Nephron progenitor cell (in vitro differentiated cells): ENCODE data around the gene FOXF2.
A peak's percentile ranks its signal among the peaks of the same experiment; 100 is the strongest.
"Not testable (repeated sequence)": the region's sequence is repeated elsewhere in the genome, so short reads cannot be mapped to it uniquely, and the experiment has no call there.

Experiments
- DNase-seq: peaks from one replicate; pipeline ENCODE4 v3.0.0; 2021
- H3K27ac Mint-ChIP-seq: 2 replicates; pipeline ENCODE4 v1.8.0; 2021; ENCODE audit warnings: mild to moderate bottlenecking, moderate library complexity, mixed read lengths
- H3K27me3 Mint-ChIP-seq: 2 replicates; pipeline ENCODE4 v1.8.0; 2021; ENCODE audit warnings: mild to moderate bottlenecking, low read depth, mixed read lengths; ENCODE audit not compliant: poor library complexity
- H3K36me3 Mint-ChIP-seq: 2 replicates; pipeline ENCODE4 v1.8.0; 2021; ENCODE audit warnings: low read depth, mixed read lengths
- H3K4me1 Mint-ChIP-seq: 2 replicates; pipeline ENCODE4 v1.8.0; 2021; ENCODE audit warnings: mixed read lengths
- H3K4me3 Mint-ChIP-seq: 2 replicates; pipeline ENCODE4 v1.8.0; 2021; ENCODE audit warnings: mild to moderate bottlenecking, moderate library complexity, mixed read lengths
- H3K9me3 Mint-ChIP-seq: 2 replicates; pipeline ENCODE4 v1.8.0; 2021; ENCODE audit warnings: mild to moderate bottlenecking, moderate library complexity, mixed read lengths
- CTCF ChIP-seq: fragments of 200-600 bp; sonication (generic); IDR thresholded peaks from 2 replicates; pipeline ENCODE4 v1.5.0; 2021; ENCODE audit warnings: antibody characterized with exemption

FOXF2 gene

DNA sequence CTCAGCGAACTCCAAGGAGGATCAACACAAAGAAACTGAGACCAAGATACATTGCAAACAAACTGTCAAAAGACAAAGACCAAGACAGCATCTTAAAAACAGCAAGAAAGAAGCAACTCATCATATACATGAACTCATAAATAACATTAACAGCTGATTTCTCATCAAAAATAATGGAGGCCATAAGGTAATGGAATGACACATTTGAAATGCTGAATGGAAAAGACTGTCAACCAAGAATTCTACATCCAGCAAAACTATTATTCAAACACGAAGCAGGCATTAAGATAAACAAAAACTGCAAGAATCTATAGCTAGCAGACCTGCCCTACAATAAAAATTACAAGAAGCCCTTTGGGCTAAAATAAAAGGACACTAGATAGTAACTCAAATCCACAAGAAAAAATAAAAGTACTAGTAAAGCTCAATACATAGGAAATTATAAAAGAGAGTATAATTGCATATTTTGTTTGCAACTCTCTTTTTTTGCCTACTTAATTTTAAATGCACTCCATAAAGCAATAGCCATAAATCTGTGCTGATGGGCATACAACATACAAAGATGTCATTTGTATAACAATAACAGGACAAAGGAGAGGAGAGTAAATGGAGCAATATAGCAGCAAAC lies 37.9 kb upstream of the FOXF2 start:
- Mint-ChIP-seq H3K27ac (no peak overlapping the region), H3K36me3 (peaks cover 10% of the 10 kb centered on the region), H3K9me3 (peaks cover 41% of the 10 kb centered on the region), H3K27me3 (peaks cover 29% of the 10 kb centered on the region), H3K4me3 (no peak overlapping the region), H3K4me1 (no peaks in the 10 kb centered on the region)
- no peak for TF ChIP-seq CTCF
- no peak for DNase-seq

DNA sequence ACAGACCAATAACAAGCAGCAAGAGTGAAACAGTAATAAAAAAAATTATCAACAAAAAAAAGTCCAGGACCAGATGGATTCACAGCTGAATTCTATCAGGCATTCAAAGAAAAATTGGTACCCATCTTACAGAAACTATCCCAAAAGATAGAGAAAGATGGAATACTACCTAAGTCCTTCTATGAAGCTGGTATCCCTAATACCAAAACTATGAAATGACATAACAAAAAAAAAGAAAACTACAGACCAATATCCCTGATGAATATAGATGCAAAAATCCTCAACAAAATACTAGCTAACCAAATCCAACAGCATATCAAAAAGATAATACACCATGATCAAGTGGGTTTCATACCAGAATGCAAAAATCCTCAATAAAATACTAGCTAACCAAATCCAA lies 34.3 kb upstream of the FOXF2 start:
- Mint-ChIP-seq H3K27me3 (peaks cover 22% of the 10 kb centered on the region), H3K36me3 (peaks cover 10% of the 10 kb centered on the region), H3K9me3 (peaks cover 38% of the 10 kb centered on the region)
- H3K4me1 Mint-ChIP-seq, H3K4me3 Mint-ChIP-seq, DNase-seq, H3K27ac Mint-ChIP-seq: not testable (repeated sequence)

GRCh38 chr6:1361717-1362116 lies 27.7 kb upstream of the FOXF2 start:
- H3K4me3 Mint-ChIP-seq = not testable (repeated sequence)
- H3K27me3 Mint-ChIP-seq = peaks cover 27% of the 10 kb centered on the region

DNA sequence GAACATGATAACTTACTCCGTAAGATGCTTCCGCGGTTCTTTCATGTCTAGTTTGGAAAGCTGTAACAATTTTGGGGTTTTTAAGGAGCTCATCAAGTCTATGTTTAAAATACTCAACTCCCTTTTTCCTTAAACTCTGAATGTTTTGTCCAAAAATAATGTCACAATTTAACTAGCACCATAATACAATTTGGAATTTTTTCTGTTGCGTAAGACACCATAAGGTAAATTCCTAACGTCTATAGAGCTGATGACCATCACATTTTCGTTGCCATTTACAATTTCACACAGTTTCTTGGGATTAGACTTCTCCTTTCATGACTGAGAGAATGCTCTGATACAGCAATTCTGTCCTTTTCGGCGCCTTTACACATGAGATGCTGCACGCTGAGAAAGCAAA lies 26.7 kb upstream of the FOXF2 start:
- H3K4me3 Mint-ChIP-seq = no peak overlapping the region
- TF ChIP-seq CTCF = no peak
- H3K27ac Mint-ChIP-seq = no peak overlapping the region
- H3K36me3 Mint-ChIP-seq = no peaks in the 10 kb centered on the region
- no peak for DNase-seq
- peaks cover 4% of the 10 kb centered on the region for H3K9me3 Mint-ChIP-seq
- H3K27me3 Mint-ChIP-seq = peaks cover 30% of the 10 kb centered on the region
- peaks cover 18% of the 10 kb centered on the region for H3K4me1 Mint-ChIP-seq

More at GRCh38 chr6:1361717-1362116, 27.7 kb upstream of the FOXF2 start:
- H3K36me3 Mint-ChIP-seq, H3K9me3 Mint-ChIP-seq, DNase-seq, H3K27ac Mint-ChIP-seq: not testable (repeated sequence)
- peaks cover 18% of the 10 kb centered on the region for H3K4me1 Mint-ChIP-seq

- TF ChIP-seq CTCF = no peak
- peak overlapping the region; percentile 44 for H3K27ac Mint-ChIP-seq
- H3K27me3 Mint-ChIP-seq = peaks cover 35% of the 10 kb centered on the region
- peaks cover 5% of the 10 kb centered on the region for H3K9me3 Mint-ChIP-seq
- H3K4me1 Mint-ChIP-seq = peaks cover 18% of the 10 kb centered on the region
- DNase-seq = no peak
- H3K4me3 Mint-ChIP-seq = no peak overlapping the region
- H3K36me3 Mint-ChIP-seq = no peaks in the 10 kb centered on the region
Observed at GRCh38 chr6:1363298-1363697, 26.1 kb upstream of the FOXF2 start.

DNA sequence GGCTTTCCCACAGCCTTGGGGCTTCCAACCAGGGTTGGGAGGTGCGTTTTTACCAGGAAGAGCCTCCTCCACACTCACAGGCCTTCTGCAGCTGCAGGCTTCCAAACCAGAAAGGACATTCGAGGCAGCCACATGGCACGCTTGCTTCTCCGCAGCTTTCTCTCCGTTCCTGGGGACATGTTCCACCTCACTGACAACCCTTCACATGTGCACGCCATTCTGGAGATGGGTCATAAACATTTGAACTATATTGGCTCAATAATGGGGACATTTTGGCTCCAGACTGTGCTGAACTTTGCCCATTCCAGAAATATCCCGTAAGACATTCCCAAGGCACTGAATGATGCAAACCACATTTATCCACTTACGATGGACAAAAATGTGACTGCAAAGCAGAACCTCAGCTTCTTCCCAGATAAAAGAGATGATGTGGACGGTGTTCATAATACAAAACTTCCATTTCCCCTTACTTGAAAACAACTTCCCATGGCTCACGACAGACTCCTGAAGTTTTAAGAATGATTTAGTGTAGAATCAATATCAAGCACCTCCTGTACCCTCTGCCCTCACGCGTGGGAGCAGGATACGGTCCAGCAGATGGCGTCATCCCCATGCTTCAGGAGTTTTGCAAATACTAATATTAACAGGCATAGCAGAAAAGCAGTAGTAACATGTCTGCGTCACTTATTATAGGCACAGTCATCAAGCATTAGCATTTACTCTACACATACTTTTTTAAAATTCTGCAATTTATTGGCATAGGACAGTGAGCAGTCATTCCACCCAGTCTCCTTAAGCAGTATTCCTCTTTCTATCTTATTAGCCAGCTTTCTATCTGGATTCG lies 25.4 kb upstream of the FOXF2 start:
- Mint-ChIP-seq H3K9me3 (peaks cover 12% of the 10 kb centered on the region), H3K4me1 (peaks cover 18% of the 10 kb centered on the region), H3K36me3 (no peaks in the 10 kb centered on the region), H3K27me3 (peaks cover 40% of the 10 kb centered on the region), H3K27ac (peak overlapping the region; percentile 44), H3K4me3 (no peak overlapping the region)
- DNase-seq = no peak
- no peak for TF ChIP-seq CTCF
